Measurements from ENCODE around the gene BCKDHA.
"Not testable (repeated sequence)": the region's sequence is repeated elsewhere in the genome, so short reads cannot be mapped to it uniquely, and the experiment has no call there.

BCKDHA gene

GRCh38 chr19:41452584-41453275 lies 55.1 kb downstream of the BCKDHA start:
- DNase-seq, result no peak

- DNase-seq, result no peak
These were observed 58.3 kb downstream of the BCKDHA start for GRCh38 chr19:41455936-41456335.

GRCh38 chr19:41456342-41456918 lies 58.8 kb downstream of the BCKDHA start:
- DNase-seq, result no peak

- DNase-seq, result no peak
These were observed 59.6 kb downstream of the BCKDHA start for GRCh38 chr19:41457241-41457640.

- DNase-seq, result no peak
These were observed 64.9 kb downstream of the BCKDHA start for GRCh38 chr19:41462497-41462896.

GRCh38 chr19:41463257-41464256 lies 65.9 kb downstream of the BCKDHA start:
- DNase-seq, result not testable (repeated sequence)
